Measurements from ENCODE around the gene CERS6.

DNA sequence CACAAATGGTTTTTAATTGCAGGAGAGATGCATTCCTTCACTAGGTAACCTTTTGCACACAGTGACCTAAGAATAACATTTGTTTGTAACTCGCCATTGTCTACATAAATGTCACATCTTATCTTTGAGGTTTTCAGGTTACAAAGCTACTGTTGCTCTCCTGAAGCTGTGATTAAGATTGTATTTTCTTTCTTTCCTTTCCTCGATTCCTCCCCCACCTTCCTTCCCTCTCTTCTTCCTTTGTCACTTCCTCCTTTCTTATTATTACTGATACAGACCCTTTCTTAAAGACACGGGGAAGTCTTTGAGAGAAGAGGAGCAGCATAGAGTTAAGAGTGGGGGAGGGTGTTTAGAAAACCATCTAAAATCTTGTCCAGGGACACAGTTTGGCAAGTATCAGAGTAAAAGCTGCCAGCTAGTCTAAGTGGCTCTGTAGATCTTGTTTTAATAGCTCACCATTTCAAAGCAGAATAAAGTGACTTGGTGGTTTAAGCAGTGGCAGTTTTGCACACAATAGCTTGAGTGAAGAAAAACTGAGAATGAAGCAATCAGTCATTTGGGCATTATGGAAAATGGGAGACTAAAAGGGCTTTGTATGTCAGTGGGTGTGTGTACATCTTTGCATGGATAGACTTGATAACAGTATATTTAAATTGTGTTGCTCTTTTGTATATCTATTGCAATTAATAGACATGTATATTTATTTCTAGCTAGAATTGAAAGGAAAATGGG lies 10.9 kb downstream of the CERS6 start:
- TF ChIP-seq, protein P1, sequence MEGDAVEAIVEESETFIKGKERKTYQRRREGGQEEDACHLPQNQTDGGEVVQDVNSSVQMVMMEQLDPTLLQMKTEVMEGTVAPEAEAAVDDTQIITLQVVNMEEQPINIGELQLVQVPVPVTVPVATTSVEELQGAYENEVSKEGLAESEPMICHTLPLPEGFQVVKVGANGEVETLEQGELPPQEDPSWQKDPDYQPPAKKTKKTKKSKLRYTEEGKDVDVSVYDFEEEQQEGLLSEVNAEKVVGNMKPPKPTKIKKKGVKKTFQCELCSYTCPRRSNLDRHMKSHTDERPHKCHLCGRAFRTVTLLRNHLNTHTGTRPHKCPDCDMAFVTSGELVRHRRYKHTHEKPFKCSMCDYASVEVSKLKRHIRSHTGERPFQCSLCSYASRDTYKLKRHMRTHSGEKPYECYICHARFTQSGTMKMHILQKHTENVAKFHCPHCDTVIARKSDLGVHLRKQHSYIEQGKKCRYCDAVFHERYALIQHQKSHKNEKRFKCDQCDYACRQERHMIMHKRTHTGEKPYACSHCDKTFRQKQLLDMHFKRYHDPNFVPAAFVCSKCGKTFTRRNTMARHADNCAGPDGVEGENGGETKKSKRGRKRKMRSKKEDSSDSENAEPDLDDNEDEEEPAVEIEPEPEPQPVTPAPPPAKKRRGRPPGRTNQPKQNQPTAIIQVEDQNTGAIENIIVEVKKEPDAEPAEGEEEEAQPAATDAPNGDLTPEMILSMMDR (conservative IDR thresholded peaks at IDR 0.05), result no peak
- no peak for TF ChIP-seq EZH2 (IDR thresholded peaks at IDR 0.05; ENCODE audit: low read depth)
